CD4-positive, alpha-beta T cell treated with Interleukin-15 for 1 hour (primary cell): ENCODE measurements around the gene THSD4.

Experiments used
- DNase-seq: peaks from one replicate; pipeline ENCODE4 v3.0.0-alpha.2; 2020

THSD4 gene

GRCh38 chr15:71747128-71748083, 632.1 kb downstream of the THSD4 start:
- no peak for DNase-seq

GRCh38 chr15:71748293-71748718, 633.0 kb downstream of the THSD4 start:
- DNase-seq, result no peak

GRCh38 chr15:71749500-71749899, 634.2 kb downstream of the THSD4 start:
- DNase-seq, result no peak

GRCh38 chr15:71752128-71752527, 636.9 kb downstream of the THSD4 start:
- DNase-seq, result no peak

DNA sequence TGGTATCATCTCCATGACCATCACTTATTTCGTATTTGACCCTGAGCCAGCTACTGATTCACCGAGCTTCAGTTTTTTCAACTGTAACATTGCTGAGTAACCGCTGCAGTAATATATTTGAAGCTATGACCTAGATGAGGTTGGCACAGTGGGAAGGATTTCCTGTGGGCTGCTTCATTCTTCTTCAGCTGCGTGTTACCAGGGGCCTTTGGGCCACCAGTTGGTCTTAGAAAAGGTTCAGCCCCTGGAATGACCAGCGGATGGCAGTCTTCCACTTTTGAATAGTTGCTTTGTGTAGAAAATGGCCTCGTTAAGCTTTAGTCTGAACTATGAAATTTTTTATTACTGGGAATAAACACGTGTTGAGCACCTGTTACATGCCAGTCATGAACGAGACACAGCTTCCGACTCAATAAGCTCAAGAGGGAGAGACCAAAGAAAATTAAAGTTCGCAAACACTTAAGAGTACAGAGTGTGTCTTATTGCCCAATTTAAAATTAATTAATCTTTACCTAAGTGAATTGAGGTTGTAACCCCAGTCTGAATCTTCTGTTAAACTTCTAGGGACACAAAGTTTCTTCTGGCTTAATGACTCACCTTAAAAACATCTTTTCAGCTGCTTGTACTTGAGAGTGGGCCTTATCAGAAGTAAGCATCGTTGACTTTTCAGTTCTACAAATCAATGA, 637.5 kb downstream of the THSD4 start:
- DNase-seq, result no peak

DNA sequence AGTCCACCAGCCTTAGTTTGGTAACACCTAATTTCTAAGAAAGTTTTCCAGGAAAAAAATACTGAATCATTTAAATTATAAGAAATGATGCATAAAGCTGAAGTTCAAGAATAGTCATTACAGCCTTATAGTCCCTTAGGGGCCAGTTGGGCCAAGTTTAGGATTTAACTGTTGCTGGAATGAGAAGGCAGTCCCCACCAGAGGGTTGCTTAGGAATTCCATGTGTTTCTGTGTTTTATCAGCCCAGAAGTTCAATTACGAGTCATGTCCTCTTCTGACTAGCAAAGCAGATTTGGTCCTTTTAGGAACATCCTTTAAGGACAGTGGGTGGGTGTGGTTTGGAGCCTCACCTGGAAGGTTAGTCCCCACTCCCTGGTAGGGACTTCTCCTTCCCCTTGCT, 638.1 kb downstream of the THSD4 start:
- DNase-seq, result no peak

GRCh38 chr15:71754660-71755059, 639.4 kb downstream of the THSD4 start:
- no peak for DNase-seq

GRCh38 chr15:71755092-71755970, 640.1 kb downstream of the THSD4 start:
- no peak for DNase-seq

GRCh38 chr15:71756599-71757352, 641.5 kb downstream of the THSD4 start:
- DNase-seq, result no peak

GRCh38 chr15:71757741-71758530, 642.7 kb downstream of the THSD4 start:
- no peak for DNase-seq

DNA sequence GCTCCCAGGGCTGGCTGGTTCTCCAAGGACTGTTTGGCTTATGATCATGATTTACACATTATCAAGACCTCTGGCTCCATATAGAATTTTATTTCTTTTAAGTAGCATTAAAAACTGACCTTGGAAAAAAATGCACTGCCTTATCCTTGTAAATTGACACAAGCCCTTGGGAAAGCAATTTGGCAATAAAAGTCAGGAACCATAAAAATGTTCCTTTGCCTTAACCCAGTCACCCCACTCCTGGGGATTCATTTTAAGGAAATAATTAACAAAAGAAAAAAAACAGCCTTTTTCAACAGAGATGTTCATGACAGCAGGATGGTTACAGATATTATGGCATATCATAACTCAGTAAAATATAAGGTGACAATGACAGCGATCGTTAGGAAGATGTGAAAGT, 643.4 kb downstream of the THSD4 start:
- no peak for DNase-seq

- no peak for DNase-seq
Observed at GRCh38 chr15:71760852-71761251, 645.6 kb downstream of the THSD4 start.

DNA sequence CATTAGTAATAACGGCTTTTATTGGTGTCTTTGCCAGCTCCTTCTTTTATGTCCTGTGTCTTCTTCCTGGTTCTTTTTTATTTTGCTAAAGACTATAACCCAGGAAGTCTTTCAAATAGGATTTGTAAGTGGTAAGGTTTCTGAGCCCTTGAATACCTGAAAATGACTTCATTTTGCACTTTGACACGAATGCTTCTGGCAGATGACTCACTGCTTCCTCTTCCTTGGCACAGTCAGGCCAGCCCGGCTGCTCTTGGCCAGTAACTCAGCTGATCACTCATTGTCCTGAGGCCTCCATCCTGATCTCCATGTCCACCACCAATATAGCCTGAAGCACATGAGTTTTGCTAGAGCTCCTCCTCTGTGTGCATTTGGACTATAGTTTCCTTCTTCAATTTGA, 646.4 kb downstream of the THSD4 start:
- DNase-seq, result no peak

DNA sequence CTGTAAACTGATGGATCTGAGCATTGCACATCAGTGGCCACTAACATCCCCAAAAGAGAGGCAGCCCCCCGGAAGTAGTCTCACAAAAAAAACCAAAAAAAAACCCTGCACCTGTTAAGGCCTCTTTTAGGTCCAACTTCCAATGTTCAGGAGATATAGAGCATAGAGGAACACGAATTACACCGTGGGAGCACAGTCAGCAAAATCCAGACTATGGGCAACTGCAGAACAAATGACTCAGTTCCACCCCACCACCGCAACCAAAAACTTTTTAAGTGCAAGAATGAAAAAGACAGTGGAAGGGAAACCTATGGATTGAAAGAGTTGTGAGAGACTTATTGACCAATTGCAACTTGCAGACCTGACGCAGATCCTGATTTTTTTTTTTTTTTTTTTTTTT, 652.9 kb downstream of the THSD4 start:
- no peak for DNase-seq

GRCh38 chr15:71773206-71773859, 658.1 kb downstream of the THSD4 start:
- no peak for DNase-seq

DNA sequence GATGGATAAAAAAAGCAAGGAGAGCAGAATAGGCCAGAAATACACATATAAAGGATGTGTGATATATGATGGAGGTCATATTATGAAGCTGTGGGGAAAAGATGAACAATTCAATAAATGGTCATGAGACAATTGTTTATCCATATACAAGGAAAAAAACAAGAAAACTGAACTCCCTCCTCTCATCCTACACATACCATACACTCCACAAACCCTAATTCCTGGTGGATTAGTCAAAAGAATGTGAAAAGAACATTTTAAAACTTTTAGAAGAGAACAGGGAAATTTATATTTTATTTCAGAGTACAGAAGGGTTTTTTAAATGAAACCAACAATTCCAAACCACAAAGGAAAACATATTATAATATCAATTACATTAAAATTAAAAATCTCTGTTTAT, 660.6 kb downstream of the THSD4 start:
- no peak for DNase-seq

DNA sequence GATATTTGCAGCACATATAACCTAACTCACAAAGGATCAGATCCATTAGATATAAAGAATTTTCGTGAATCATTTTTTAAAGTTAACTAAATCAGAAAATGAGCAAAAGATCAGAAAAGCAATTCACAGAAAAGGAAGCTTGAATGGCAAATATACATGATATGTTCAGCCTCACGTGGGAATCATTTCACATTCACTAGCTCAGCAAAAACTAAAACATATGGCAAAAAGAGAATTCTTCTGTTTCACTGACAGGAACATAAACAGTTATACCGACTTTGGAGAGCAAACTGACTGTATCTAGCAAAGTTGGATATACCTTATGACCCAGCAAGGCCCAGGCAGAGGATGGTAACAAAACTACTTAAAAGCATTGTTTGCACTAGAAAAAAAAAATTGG, 661.0 kb downstream of the THSD4 start:
- DNase-seq, result no peak

DNA sequence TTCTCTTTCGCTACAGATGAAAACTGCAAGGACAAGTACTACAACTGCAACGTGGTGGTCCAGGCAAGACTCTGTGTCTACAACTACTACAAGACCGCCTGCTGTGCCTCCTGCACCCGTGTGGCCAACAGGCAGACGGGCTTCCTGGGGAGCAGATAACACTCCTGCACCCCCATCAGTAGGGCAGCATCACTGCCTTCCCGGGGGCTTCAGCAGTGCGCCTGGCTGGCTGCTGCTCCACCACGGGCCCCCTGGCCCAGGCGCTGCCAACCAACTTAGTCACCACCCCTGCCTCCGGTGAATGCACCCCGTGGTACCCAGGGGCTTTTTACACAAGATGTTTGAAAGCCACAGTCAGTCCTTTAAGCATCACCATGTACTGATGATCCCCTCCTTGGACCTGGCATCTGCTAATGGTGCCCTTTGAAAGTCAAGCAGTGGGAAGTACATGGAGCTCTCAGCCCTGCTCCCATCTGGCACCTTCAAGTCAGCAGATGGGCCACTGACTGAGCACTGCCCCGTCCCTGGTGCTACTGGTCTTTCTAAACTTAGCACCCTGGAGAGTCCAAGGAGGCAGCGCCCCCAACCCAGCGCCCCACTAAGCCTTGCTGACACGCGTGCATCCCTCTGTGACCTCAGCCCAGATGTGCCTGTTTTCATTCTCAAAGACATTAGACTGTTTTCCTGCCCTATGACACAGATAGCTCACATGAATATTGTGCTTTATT, 662.1 kb downstream of the THSD4 start:
- DNase-seq, result no peak

GRCh38 chr15:71779073-71779797, 664.0 kb downstream of the THSD4 start:
- DNase-seq, result no peak
